DND-41 (cell line): Measurements from ENCODE around the gene MRPL17.

ENCODE experiments used
- CTCF ChIP-seq: IDR thresholded peaks from 2 replicates; pipeline ENCODE4 v1.5.1; 2012; ENCODE audit warnings: borderline replicate concordance, low read length, moderate library complexity, mild to moderate bottlenecking; ENCODE audit not compliant: poor library complexity, severe bottlenecking; ENCODE audit errors: extremely low read depth
- EZH2 ChIP-seq: IDR thresholded peaks from 3 replicates; pipeline ENCODE4 v1.6.1; 2012; ENCODE audit warnings: borderline replicate concordance, low read depth, mild to moderate bottlenecking, moderate library complexity, low read length, inconsistent platforms; ENCODE audit not compliant: severe bottlenecking

DNA sequence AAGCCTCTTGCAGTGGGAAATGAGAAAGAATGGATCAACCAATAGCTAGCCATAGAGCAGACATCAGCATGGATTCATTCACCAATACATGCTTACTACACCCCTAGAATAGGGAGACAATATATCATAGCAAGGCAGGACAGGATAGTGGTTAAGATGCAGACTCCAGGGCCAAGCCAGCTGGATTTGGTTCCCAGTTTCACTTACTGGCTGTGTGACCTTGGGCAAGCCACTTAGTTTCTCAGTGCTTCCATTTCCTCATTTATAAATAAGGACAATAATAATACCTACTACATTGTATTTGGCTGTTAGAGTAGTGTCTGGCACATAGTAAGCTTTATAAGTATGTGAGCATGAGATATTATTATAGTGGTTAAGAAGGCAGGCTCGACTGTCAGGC is 34.6 kb downstream of the MRPL17 start:
- no peak for TF ChIP-seq CTCF
- no peak for TF ChIP-seq EZH2
